Sigmoid colon (tissue), 4 donors: ENCODE data around the gene TNFRSF13B.

ENCODE experiments used
- EP300 ChIP-seq, 4 donors: sonication (generic); formaldehyde crosslinking; IDR thresholded peaks; one replicate each; pipeline ENCODE4 v1.6.1; 2017; ENCODE audit warnings: antibody characterized with exemption in 4 of 4
- POLR2A ChIP-seq, 2 donors: fragments of 450-650 bp; IDR thresholded peaks; one replicate each; pipeline ENCODE4 v1.6.1; 2016; ENCODE audit warnings: antibody characterized with exemption in 2 of 2, mild to moderate bottlenecking in 2 of 2, moderate library complexity in 2 of 2
- TF ChIP-seq, protein P1 (sequence below), 4 experiments: fragments of 450-650 bp in 3 of 4; fragments of 200-600 bp in 1 of 4; IDR thresholded peaks; one replicate each; pipeline ENCODE4 v1.5.1; 2016 to 2019; ENCODE audit warnings: antibody characterized with exemption in 4 of 4, mild to moderate bottlenecking in 3 of 4, moderate library complexity in 2 of 4

DNA sequence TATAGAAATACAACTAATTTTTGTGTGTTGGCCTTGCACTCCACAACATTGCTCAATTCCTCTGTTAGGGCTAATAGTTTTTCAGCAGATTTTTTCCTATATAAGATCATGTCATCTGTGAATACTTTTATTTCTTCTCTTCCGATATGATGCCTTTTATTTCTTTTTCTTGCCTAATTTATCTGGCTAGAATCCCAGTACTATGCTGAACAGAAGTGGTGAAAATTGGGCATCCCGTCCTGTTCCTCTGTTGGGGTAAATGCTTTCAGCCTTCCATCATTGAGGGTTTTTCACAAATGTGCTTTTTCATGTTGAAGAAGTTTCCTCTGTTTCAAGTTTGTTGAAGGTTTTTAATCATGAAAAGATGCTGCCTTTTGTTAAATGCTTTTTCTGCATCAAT, 22.7 kb upstream of the TNFRSF13B start:
- TF ChIP-seq, protein P1, sequence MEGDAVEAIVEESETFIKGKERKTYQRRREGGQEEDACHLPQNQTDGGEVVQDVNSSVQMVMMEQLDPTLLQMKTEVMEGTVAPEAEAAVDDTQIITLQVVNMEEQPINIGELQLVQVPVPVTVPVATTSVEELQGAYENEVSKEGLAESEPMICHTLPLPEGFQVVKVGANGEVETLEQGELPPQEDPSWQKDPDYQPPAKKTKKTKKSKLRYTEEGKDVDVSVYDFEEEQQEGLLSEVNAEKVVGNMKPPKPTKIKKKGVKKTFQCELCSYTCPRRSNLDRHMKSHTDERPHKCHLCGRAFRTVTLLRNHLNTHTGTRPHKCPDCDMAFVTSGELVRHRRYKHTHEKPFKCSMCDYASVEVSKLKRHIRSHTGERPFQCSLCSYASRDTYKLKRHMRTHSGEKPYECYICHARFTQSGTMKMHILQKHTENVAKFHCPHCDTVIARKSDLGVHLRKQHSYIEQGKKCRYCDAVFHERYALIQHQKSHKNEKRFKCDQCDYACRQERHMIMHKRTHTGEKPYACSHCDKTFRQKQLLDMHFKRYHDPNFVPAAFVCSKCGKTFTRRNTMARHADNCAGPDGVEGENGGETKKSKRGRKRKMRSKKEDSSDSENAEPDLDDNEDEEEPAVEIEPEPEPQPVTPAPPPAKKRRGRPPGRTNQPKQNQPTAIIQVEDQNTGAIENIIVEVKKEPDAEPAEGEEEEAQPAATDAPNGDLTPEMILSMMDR (IDR thresholded peaks at IDR 0.05) = no peak
- TF ChIP-seq POLR2A (IDR thresholded peaks at IDR 0.05) (no peak), EP300 (IDR thresholded peaks at IDR 0.05) (no peak)
